ENCODE results near the gene GRB10.

DNA sequence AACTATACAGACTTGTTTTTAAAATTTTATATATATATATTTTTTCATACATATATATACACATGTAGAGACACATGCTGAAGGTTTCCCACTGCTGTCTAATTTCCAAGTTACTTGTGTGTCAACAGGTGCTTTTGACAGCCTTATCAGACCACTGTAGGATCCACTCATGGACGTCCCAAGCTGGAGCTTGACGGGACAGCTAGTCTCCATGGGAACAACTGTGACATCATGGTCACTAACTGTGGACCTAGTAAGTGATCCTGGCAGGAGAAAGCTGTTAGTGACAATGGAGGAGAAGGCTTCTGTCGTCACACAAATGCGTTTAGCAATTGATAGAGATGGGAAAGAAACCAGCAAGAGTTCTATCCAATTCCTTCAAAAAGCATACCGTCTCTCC is 157.3 kb downstream of the GRB10 start:
- no peak for TF ChIP-seq POLR2A (IDR thresholded peaks at IDR 0.05)
- TF ChIP-seq, protein P1, sequence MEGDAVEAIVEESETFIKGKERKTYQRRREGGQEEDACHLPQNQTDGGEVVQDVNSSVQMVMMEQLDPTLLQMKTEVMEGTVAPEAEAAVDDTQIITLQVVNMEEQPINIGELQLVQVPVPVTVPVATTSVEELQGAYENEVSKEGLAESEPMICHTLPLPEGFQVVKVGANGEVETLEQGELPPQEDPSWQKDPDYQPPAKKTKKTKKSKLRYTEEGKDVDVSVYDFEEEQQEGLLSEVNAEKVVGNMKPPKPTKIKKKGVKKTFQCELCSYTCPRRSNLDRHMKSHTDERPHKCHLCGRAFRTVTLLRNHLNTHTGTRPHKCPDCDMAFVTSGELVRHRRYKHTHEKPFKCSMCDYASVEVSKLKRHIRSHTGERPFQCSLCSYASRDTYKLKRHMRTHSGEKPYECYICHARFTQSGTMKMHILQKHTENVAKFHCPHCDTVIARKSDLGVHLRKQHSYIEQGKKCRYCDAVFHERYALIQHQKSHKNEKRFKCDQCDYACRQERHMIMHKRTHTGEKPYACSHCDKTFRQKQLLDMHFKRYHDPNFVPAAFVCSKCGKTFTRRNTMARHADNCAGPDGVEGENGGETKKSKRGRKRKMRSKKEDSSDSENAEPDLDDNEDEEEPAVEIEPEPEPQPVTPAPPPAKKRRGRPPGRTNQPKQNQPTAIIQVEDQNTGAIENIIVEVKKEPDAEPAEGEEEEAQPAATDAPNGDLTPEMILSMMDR (IDR thresholded peaks at IDR 0.05) = no peak

All from ovary (tissue), 3 donors.